IMR-90 (cell line): ENCODE measurements around the gene PLA2G12B.
"Not testable (repeated sequence)": the region's sequence is repeated elsewhere in the genome, so short reads cannot be mapped to it uniquely, and the experiment has no call there.

Experiments used
- CEBPB ChIP-seq: IDR thresholded peaks from 2 replicates; pipeline ENCODE4 v1.6.1; 2012; ENCODE audit warnings: low read depth, low read length, improper control_type of control experiment
- CHD1 ChIP-seq: IDR thresholded peaks from 2 replicates; pipeline ENCODE4 v1.6.1; 2012; ENCODE audit warnings: low read depth, low read length, improper control_type of control experiment
- FOS ChIP-seq: fragments of 150-350 bp; IDR thresholded peaks from 2 replicates; pipeline ENCODE4 v1.6.1; 2016; ENCODE audit warnings: low read depth, low read length
- MAFK ChIP-seq: IDR thresholded peaks from 2 replicates; pipeline ENCODE4 v1.6.1; 2012; ENCODE audit warnings: low read depth, low read length, improper control_type of control experiment
- MXI1 ChIP-seq: IDR thresholded peaks from 2 replicates; pipeline ENCODE4 v1.6.1; 2012; ENCODE audit warnings: low read depth, mild to moderate bottlenecking, low read length, moderate library complexity, borderline replicate concordance
- NFE2L2 ChIP-seq: fragments of 150-350 bp; IDR thresholded peaks from 2 replicates; pipeline ENCODE4 v1.6.1; 2016; ENCODE audit warnings: low read depth, mild to moderate bottlenecking, low read length
- POLR2A ChIP-seq: IDR thresholded peaks from 2 replicates; pipeline ENCODE4 v1.6.1; 2012; ENCODE audit warnings: mild to moderate bottlenecking, low read depth, low read length
- RAD21 ChIP-seq: IDR thresholded peaks from 2 replicates; pipeline ENCODE4 v1.6.1; 2012; ENCODE audit warnings: low read length, improper control_type of control experiment
- RCOR1 ChIP-seq: IDR thresholded peaks from 2 replicates; pipeline ENCODE4 v1.6.1; 2012; ENCODE audit warnings: mild to moderate bottlenecking, low read length, improper control_type of control experiment; ENCODE audit not compliant: insufficient replicate concordance
- RFX5 ChIP-seq: IDR thresholded peaks from 2 replicates; pipeline ENCODE4 v1.8.0; 2012; ENCODE audit warnings: low read depth, mild to moderate bottlenecking, low read length, moderate library complexity
- TF ChIP-seq, protein P1 (sequence below): conservative IDR thresholded peaks from 2 replicates; pipeline ENCODE4 v1.5.1; 2012; ENCODE audit warnings: mild to moderate bottlenecking, low read depth, low read length, improper control_type of control experiment
- TF ChIP-seq, protein P2 (sequence below): fragments of 150-350 bp; IDR thresholded peaks from 2 replicates; pipeline ENCODE4 v1.6.1; 2017; ENCODE audit warnings: mild to moderate bottlenecking, antibody characterized with exemption, low read length, low read depth
- TF ChIP-seq, protein P3 (sequence below): fragments of 150-350 bp; IDR thresholded peaks from 2 replicates; pipeline ENCODE4 v1.6.1; 2016; ENCODE audit warnings: low read depth, mild to moderate bottlenecking, low read length, moderate library complexity, borderline replicate concordance

DNA sequence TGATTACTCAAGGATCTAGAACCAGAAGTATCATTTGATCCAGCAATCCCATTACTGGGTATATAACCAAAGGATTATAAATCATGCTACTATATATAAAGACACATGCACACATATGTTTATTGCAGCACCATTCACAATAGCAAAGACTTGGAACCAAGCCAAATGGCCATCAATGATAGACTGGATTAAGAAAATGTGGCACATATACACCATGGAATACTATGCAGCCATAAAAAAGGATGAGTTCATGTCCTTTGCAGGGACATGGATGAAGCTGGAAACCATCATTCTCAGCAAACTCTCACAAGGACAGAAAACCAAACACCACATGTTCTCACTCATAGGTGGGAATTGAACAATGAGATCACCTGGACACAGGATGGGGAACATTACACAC is 40.9 kb upstream of the PLA2G12B start:
- TF ChIP-seq, protein P1, sequence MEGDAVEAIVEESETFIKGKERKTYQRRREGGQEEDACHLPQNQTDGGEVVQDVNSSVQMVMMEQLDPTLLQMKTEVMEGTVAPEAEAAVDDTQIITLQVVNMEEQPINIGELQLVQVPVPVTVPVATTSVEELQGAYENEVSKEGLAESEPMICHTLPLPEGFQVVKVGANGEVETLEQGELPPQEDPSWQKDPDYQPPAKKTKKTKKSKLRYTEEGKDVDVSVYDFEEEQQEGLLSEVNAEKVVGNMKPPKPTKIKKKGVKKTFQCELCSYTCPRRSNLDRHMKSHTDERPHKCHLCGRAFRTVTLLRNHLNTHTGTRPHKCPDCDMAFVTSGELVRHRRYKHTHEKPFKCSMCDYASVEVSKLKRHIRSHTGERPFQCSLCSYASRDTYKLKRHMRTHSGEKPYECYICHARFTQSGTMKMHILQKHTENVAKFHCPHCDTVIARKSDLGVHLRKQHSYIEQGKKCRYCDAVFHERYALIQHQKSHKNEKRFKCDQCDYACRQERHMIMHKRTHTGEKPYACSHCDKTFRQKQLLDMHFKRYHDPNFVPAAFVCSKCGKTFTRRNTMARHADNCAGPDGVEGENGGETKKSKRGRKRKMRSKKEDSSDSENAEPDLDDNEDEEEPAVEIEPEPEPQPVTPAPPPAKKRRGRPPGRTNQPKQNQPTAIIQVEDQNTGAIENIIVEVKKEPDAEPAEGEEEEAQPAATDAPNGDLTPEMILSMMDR = not testable (repeated sequence)
- TF ChIP-seq POLR2A, RCOR1, FOS, RFX5, MAFK, MXI1, NFE2L2, RAD21, CEBPB, CHD1: not testable (repeated sequence)
- TF ChIP-seq, protein P2, sequence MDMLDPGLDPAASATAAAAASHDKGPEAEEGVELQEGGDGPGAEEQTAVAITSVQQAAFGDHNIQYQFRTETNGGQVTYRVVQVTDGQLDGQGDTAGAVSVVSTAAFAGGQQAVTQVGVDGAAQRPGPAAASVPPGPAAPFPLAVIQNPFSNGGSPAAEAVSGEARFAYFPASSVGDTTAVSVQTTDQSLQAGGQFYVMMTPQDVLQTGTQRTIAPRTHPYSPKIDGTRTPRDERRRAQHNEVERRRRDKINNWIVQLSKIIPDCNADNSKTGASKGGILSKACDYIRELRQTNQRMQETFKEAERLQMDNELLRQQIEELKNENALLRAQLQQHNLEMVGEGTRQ = not testable (repeated sequence)
- TF ChIP-seq, protein P3, sequence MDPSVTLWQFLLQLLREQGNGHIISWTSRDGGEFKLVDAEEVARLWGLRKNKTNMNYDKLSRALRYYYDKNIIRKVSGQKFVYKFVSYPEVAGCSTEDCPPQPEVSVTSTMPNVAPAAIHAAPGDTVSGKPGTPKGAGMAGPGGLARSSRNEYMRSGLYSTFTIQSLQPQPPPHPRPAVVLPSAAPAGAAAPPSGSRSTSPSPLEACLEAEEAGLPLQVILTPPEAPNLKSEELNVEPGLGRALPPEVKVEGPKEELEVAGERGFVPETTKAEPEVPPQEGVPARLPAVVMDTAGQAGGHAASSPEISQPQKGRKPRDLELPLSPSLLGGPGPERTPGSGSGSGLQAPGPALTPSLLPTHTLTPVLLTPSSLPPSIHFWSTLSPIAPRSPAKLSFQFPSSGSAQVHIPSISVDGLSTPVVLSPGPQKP = not testable (repeated sequence)
